Hematopoietic multipotent progenitor cell treated with erythropoietin and hydrocortisone succinate and interleukin-3 and kit ligand, for 17 days (in vitro differentiated cells): Measurements from ENCODE around the gene ZNF749.

Experiments used
- DNase-seq: peaks from one replicate; pipeline ENCODE4 v3.0.0-alpha.2; 2015; ENCODE audit warnings: low spot score

ZNF749 gene

DNA sequence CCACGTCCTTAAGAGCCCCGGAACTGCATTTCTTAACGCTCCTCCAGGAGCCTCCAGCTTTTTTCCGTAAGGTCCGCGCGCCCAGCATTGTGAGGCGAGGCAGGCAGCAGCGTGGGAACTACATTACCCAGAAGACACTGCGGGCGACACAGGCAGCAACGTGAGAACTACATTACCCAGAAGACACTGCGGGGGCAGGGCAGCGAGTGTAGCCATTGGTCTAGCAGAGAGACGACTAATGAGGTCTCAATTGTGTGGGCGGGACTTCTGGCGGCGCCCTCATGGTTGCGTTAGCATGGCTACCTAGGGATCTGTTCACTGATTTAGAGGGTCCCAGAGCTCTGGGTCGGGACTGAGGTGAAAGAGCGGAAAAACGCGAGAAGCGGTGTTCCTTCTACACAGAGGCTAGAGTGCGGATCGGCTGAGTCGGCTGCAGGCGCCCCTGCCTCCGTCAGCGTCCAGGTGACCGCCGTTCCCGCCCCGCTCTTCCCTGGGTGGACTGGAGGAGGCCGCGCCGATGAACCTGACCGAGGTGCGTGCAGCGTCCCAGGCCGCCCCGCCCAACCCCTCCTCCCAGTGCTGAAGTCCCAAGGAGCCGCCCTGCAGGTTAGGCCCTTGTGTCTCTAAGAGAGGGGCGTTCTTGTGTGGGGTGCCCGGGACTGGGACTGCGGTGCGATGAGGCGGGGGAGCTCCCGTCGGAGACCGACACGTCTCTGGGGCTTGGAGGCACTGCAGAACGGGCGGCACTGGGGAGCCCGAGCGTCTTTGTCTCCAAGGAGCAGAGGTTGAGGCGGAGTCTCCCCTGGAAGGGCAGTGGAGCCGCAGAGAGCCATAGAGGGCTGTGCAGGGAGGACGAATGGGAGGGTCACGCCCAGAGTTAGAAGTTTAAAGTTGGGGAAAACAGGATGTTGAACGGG lies at the start of gene ZNF749:
Gene ZNF749, plus strand, starts transcription at position 264 of the 917 bp plus-strand sequence. Its CDS starts 254 bp downstream, at position 518.
- peak; percentile 98 for DNase-seq

GRCh38 chr19:57389194-57389729 lies 45.9 kb upstream of the ZNF749 start:
- no peak for DNase-seq

DNA sequence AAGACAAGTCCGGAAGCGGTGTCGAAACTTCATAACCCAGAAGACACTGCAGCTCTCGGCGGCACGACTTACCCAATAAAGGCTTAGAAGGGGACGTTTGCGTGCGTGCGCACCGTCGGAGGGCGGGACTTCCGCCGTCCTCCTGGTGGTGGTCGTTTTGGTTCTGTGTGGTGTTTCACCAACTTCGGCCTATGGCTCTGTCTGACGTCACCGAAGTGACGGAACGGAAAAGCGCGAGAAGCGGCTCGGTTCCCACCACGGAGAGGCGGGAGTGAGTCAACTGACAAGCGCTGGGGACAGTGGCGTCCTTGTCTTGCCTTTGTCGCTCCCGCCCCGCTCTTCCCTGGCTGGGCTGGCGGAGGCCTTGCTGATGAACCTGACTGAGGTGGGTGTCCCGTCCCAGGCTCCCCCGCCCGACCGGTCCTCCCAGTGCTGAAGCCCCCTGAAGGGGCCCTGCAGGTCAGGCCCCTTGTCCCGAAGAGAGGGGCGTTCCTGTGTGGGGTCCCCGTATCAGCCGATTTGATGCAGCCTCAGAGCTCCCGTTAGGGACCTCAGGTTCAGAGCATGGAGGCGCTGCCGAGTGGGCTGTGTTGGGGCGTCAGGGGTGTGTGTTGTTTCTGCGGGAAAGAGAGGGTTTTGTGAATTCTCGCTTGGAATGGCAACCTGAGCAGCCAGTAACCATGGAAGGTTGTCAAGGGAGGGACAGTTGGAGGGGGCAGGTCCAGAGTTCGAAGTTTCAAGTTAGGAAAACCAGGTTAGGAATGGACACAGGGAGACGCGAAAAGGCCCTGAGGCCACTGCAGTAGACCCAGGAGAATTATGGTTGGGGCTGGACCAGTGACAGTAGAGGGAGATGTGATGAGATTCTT lies 45.2 kb upstream of the ZNF749 start, which contains the start of gene ZNF548:
Gene ZNF548, plus strand, starts transcription at position 125 of the 869 bp plus-strand sequence. Its CDS starts 246 bp downstream, at position 371.
- DNase-seq = peak; percentile 92

GRCh38 chr19:57395710-57396109 lies 39.4 kb upstream of the ZNF749 start:
- no peak for DNase-seq

- no peak for DNase-seq
Measured at GRCh38 chr19:57398868-57399267, 36.3 kb upstream of the ZNF749 start.

DNA sequence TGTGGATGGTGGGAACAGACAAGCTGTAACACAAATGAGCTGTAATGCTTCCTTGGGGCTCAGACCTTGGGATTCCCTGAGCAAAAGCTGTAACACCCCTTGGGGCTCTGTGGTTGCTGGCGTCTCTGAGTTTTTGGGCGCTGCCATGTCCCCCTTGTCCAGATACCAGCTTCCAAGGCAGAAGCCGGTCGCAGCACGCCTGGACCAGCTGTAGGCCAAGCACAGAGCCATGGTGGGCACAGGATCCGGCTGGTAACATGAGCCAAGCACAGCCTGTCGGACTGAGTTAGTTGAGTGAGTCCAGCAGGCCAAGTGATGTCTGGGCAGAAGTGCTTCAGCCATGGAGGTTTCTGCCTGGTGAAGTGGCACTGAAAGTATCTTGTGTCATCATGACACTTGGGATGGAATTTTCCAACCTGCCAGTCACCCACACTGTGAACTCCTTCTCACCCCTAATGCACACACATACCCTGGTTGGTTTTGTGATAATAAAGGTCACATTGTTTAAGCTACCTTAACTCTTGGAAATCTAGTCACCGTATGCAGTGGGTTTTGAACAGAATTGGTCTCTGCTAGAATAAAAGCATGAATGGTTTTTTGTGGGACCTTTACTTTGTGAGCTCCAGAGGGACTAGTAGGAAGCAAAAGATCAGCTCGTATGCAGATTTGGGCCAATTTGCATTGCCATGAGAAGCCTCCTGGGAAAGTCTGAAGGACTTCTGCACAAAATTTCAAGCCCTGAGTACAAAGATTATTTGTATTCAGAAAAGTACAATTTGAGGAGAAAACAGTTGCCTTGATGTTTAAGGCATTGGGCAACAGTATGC lies 31.2 kb upstream of the ZNF749 start:
- DNase-seq = no peak

- peak; percentile 66 for DNase-seq
Measured at GRCh38 chr19:57406516-57407123, 28.5 kb upstream of the ZNF749 start.

- DNase-seq = peak; percentile 93
Measured at GRCh38 chr19:57410877-57411671, 24.1 kb upstream of the ZNF749 start, which contains the start of gene ZNF17. TSS of gene ZNF17 (plus strand) at chr19:57411161. CDS start at chr19:57413616, 2,455 bp downstream.

- no peak for DNase-seq
Measured at GRCh38 chr19:57419439-57419838, 15.7 kb upstream of the ZNF749 start.

DNA sequence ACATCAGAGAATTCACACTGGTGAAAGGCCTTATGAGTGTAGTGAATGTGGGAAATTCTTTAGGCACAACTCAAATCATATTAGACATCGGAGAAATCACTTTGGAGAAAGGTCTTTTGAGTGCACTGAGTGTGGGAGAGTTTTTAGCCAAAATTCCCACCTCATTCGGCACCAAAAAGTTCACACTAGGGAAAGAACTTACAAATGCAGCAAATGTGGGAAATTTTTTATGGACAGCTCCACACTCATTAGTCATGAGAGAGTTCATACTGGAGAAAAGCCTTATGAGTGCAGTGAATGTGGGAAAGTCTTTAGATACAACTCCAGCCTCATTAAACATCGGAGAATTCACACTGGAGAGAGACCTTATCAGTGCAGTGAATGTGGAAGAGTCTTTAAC lies 14.1 kb upstream of the ZNF749 start:
- DNase-seq = no peak

GRCh38 chr19:57434386-57435061 lies 601 bp upstream of the ZNF749 start:
- no peak for DNase-seq

- peak; percentile 45 for DNase-seq
Measured at GRCh38 chr19:57436417-57436816, 1.3 kb downstream of the ZNF749 start.

DNA sequence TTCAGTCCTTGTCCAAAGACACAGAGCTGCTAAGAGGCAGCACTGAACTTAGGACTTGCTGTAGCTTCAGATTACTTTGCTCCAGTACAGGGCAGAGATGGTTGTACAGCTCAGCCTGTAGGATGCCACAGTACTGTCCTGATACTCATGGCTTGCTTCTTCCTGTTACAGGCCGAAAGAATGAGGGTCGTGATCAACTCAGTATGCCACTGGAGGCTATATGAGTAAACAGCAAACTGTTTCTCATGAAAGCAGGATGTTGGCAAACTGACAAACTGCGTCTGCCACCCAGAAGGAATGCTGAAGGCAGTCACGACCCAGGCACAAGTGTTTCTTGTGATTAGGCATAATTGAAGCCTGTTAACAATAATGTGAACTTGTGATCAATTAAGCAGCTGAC lies 2.8 kb downstream of the ZNF749 start:
- DNase-seq = no peak

- no peak for DNase-seq
Measured at GRCh38 chr19:57438925-57439324, 3.8 kb downstream of the ZNF749 start.

DNA sequence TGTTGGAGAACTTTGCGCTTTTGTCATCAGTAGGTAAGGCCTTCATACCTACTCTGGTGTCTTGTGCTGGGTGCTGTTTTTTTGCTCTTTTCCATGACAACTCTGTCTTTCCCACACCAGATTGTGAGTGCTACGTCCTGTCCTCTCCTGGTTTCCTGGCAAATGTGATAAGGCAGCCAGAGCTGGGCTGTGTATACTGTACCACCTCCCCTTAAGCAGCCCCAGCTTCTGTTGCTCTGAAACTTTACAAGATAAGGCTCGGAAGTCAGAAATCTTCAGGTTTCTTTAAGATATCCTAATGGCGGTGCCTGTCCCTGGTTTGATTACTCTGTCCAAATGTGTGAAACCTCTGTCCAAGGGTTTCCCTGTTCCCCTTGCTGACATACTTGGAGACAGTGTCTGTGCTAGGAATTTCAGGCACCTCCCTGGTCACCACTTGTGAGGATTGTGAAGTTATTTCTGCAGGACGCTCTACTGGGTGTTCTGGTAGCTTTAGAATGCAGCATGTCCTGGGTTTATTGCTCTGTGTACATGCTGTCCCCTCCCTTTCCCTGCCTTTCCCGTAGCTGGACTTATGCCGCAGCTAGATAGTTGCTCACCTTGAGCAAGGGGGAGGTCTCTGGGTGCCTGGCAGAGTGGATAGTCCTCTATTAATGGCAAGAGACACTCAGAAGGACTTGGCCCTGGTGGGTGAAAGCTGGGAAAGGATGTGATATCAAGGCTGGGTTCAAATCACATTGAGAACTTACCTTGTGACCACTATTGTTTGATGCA lies 7.0 kb downstream of the ZNF749 start:
- no peak for DNase-seq

GRCh38 chr19:57443121-57443696 lies 8.1 kb downstream of the ZNF749 start:
- no peak for DNase-seq

GRCh38 chr19:57452307-57452706 lies 17.2 kb downstream of the ZNF749 start:
- no peak for DNase-seq

- DNase-seq = peak; percentile 20
Measured at GRCh38 chr19:57465680-57466381, 30.7 kb downstream of the ZNF749 start.
